Body of pancreas (tissue), 4 donors: ENCODE measurements around the gene IMMT.

ENCODE experiments used
- CTCF ChIP-seq, 7 experiments: fragments of 450-650 bp in 4 of 7; fragments of 200-600 bp in 3 of 7; sonication (generic) in 3 of 7; IDR thresholded peaks; one replicate each; pipeline ENCODE4 v1.5.1; 2016 to 2019; ENCODE audit warnings: antibody characterized with exemption in 7 of 7
- POLR2A ChIP-seq, 3 donors: fragments of 450-650 bp; IDR thresholded peaks; one replicate each; pipeline ENCODE4 v1.6.1; 2016; ENCODE audit warnings: antibody characterized with exemption in 3 of 3, mild to moderate bottlenecking in 2 of 3

GRCh38 chr2:86150502-86150901 is 44.8 kb downstream of the IMMT start:
- TF ChIP-seq POLR2A (IDR thresholded peaks at IDR 0.05) (no peak), CTCF (IDR thresholded peaks at IDR 0.05) (no peak)
